ENCODE results near the gene SYNDIG1L. TPM values are rescaled to one million over a fixed set of nuclear protein-coding genes. Genes with fewer than 3 reads are reported as not detected.

SYNDIG1L gene
- total RNA-seq, 2 experiments from 2014 or later = not detected

DNA sequence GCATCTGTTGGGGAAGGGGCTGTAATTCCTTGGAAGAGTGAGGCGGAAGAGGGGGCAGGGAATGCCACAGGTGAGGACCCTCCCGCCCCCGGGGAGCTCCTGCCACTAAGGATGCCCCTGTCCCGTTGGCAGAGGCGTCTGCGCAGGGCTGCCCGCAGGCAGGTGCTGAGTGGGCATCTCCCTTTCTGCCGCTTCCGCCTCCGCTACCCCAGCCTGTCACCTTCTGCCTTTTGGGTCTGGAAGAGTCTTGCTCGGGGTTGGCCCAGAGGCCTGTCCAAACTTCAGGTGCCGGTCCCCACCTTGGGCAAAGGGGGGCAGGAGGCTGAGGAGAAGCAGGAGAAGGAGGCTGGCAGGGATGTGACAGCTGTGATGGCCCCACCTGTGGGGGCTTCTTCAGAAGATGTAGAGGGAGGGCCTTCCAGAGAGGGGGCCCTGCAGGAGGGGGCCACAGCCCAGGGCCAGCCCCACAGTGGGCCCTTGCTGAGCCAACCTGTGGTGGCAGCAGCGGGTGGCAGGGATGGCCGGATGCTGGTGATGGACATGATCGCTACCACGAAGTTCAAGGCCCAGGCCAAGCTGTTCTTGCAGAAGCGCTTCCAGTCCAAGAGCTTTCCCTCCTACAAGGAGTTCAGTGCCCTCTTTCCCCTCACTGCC is 67.7 kb downstream of the SYNDIG1L start:
- DNase-seq = no peak

DNA sequence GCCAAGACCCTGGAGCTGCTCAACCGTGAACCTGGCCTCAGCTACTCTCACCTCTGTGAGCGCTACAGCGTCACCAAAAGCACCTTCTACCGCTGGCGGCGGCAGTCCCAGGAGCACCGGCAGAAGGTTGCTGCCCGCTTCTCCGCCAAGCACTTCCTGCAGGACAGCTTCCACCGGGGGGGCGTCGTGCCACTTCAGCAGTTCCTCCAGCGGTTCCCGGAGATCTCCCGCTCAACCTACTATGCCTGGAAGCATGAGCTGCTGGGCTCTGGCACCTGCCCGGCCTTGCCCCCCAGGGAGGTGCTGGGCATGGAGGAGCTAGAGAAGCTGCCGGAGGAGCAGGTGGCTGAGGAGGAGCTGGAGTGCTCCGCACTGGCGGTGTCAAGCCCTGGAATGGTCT is 68.4 kb downstream of the SYNDIG1L start:
- Mint-ChIP-seq H3K36me3 (ENCODE audit: low read depth) (no peaks in the 10 kb centered on the region), H3K9me3 (no peaks in the 10 kb centered on the region), H3K4me1 (no peaks in the 10 kb centered on the region), H3K27me3 (peaks cover 5% of the 10 kb centered on the region), H3K27ac (no peak overlapping the region), H3K4me3 (no peak overlapping the region)
- ChIA-PET CTCF (interaction anchor here (0.6 kb wide), 1 partner anchor 402 kb away, joined by 3 read pairs; no protein-coding TSS in a partner anchor), POLR2A (no interaction called here)
- DNase-seq = no peak

More for the DNA sequence above, 67.7 kb downstream of the SYNDIG1L start:
- H3K36me3 Mint-ChIP-seq (ENCODE audit: low read depth) = no peaks in the 10 kb centered on the region
- no peaks in the 10 kb centered on the region for H3K9me3 Mint-ChIP-seq
- H3K4me3 Mint-ChIP-seq = no peak overlapping the region
- ChIA-PET CTCF (interaction anchor here (0.6 to 0.9 kb wide), 2 partner anchors 9 to 402 kb away, joined by 3 read pairs; no protein-coding TSS in a partner anchor), POLR2A (no interaction called here)
- H3K4me1 Mint-ChIP-seq = no peaks in the 10 kb centered on the region
- H3K27me3 Mint-ChIP-seq = peaks cover 3% of the 10 kb centered on the region
- H3K27ac Mint-ChIP-seq = no peak overlapping the region

- H3K27ac Mint-ChIP-seq = no peak overlapping the region
- CTCF ChIA-PET = no interaction called here
- POLR2A ChIA-PET = no interaction called here
- no peaks in the 10 kb centered on the region for H3K9me3 Mint-ChIP-seq
- no peak overlapping the region for H3K4me3 Mint-ChIP-seq
- H3K27me3 Mint-ChIP-seq = peaks cover 5% of the 10 kb centered on the region
- no peak for DNase-seq
- H3K36me3 Mint-ChIP-seq (ENCODE audit: low read depth) = no peaks in the 10 kb centered on the region
- no peaks in the 10 kb centered on the region for H3K4me1 Mint-ChIP-seq
These were observed 69.0 kb downstream of the SYNDIG1L start for GRCh38 chr14:74356892-74357575.

Other genes starting within 250 kb of the SYNDIG1L start
- gene VSX2, start 186.8 kb downstream of the SYNDIG1L start, total RNA-seq = not detected
- 10 to 100 TPM; 59.6 to 62.4 TPM for gene ABCD4, start 123.3 kb downstream of the SYNDIG1L start, total RNA-seq
- gene VRTN, start 77.7 kb downstream of the SYNDIG1L start, total RNA-seq = not detected
- gene NPC2, start 67.1 kb upstream of the SYNDIG1L start, total RNA-seq = 10 to 100 TPM; 54.1 to 74.1 TPM
- 10 to 100 TPM; 30.1 to 30.4 TPM for gene ISCA2, start 67.6 kb upstream of the SYNDIG1L start, total RNA-seq
- under 1 TPM; 0.05 to 0.12 TPM for gene LTBP2, start 186.0 kb upstream of the SYNDIG1L start, total RNA-seq